OCI-LY7 (cell line): ENCODE results near the gene PPM1L. TPM values are rescaled to one million over a fixed set of nuclear protein-coding genes. Genes with fewer than 3 reads are reported as not detected.

Experiments
- BruUV-seq: library from RNA; stranded (reverse); fragments of 400-500 nt; replicated peaks from 2 replicates; lab custom pipeline; 2021; lab: Mats Ljungman, UMichigan
- CTCF ChIA-PET: fragments of 300-600 bp; sonication (Branson Sonifier 250); formaldehyde crosslinking; loops from one replicate; lab custom pipeline; 2022; ENCODE audit warnings: antibody characterized with exemption; ENCODE audit not compliant: unreplicated experiment; lab: Charles Lee
- POLR2A ChIA-PET: fragments of 300-600 bp; sonication (Branson Sonifier 250); formaldehyde crosslinking; loops from one replicate; lab custom pipeline; 2022; ENCODE audit warnings: antibody characterized with exemption; lab: Charles Lee
- DNase-seq: peaks from one replicate; pipeline ENCODE4 v3.0.0-alpha.2; 2015; ENCODE audit warnings: low spot score
- H2AFZ ChIP-seq: fragments of 200-600 bp; sonication (generic), shearing (Covaris generic); 2 replicates; pipeline ENCODE4 v1.6.1; 2014; ENCODE audit warnings: mild to moderate bottlenecking, antibody characterized with exemption, low read length, moderate library complexity
- H3K27ac ChIP-seq: fragments of 200-600 bp; sonication (generic); 2 replicates; pipeline ENCODE4 v1.5.1; 2014; ENCODE audit warnings: mixed run types, low read depth, mild to moderate bottlenecking, moderate library complexity, low read length, inconsistent platforms; ENCODE audit not compliant: poor library complexity, severe bottlenecking
- H3K36me3 ChIP-seq: fragments of 200-600 bp; sonication (generic); 2 replicates; pipeline ENCODE4 v1.6.1; 2014; ENCODE audit warnings: mild to moderate bottlenecking, antibody characterized with exemption, low read length, moderate library complexity, mixed read lengths; ENCODE audit not compliant: insufficient read depth
- H3K4me1 ChIP-seq: fragments of 200-600 bp; sonication (generic); 2 replicates; pipeline ENCODE4 v1.5.1; 2014; ENCODE audit warnings: mild to moderate bottlenecking, low read length; ENCODE audit not compliant: insufficient read depth, poor library complexity, severe bottlenecking
- H3K4me2 ChIP-seq: fragments of 200-600 bp; sonication (generic); 2 replicates; pipeline ENCODE4 v1.6.1; 2014; ENCODE audit warnings: mild to moderate bottlenecking, low read length
- H3K4me3 ChIP-seq: fragments of 200-600 bp; sonication (generic); 2 replicates; pipeline ENCODE4 v1.5.1; 2014; ENCODE audit warnings: mild to moderate bottlenecking, low read depth, low read length; ENCODE audit not compliant: poor library complexity, severe bottlenecking
- H3K79me2 ChIP-seq: fragments of 200-600 bp; sonication (generic); 2 replicates; pipeline ENCODE4 v1.6.1; 2016; ENCODE audit warnings: low read depth, mild to moderate bottlenecking, low read length, moderate library complexity, mixed read lengths; ENCODE audit not compliant: insufficient read depth
- H3K9me2 ChIP-seq: fragments of 200-600 bp; sonication (generic); 2 replicates; pipeline ENCODE4 v1.6.1; 2016; ENCODE audit warnings: mild to moderate bottlenecking, low read length, mixed read lengths; ENCODE audit not compliant: insufficient read depth
- H3K9me3 ChIP-seq: fragments of 200-600 bp; sonication (generic); 2 replicates; pipeline ENCODE4 v1.6.1; 2014; ENCODE audit warnings: mild to moderate bottlenecking, mixed run types, low read length, mixed read lengths
- H4K20me1 ChIP-seq: fragments of 200-600 bp; sonication (generic); 2 replicates; pipeline ENCODE4 v1.6.1; 2014; ENCODE audit warnings: mild to moderate bottlenecking, antibody characterized with exemption, low read length, moderate library complexity, mixed read lengths; ENCODE audit not compliant: insufficient read depth
- CTCF ChIP-seq: fragments of 200-600 bp; sonication (generic); conservative IDR thresholded peaks from 2 replicates; pipeline ENCODE4 v1.5.1; 2014; ENCODE audit warnings: mild to moderate bottlenecking, antibody characterized with exemption, low read length, moderate library complexity, mixed read lengths
- EZH2phosphoT487 ChIP-seq: fragments of 200-600 bp; sonication (generic); IDR thresholded peaks from 2 replicates; pipeline ENCODE4 v1.6.1; 2018; ENCODE audit warnings: low read depth, borderline replicate concordance, mild to moderate bottlenecking, mixed run types, antibody characterized with exemption, low read length, moderate library complexity, mixed read lengths
- intact Hi-C: fragments of 100-400 bp; cut with micrococcal nuclease; formaldehyde crosslinking; loops from one replicate; pipeline ENCODE4 v1.10.0; 2022; ENCODE audit not compliant: unreplicated experiment
- total RNA-seq, 2 experiments: library from RNA; depleted of rRNA in 1 of 2; stranded (reverse); fragments of >200 nt in 1 of 2; shearing (Covaris generic) in 1 of 2; gene quantifications; 2 replicates each; pipeline ENCODE4 v1.2.3, GENCODE V29; 2014 to 2022

PPM1L gene
- total RNA-seq, 2 experiments from 2014 or later: 10.3 to 14.7 TPM

GRCh38 chr3:160857476-160858119, 101.6 kb downstream of the PPM1L start:
- H3K27ac ChIP-seq: no peak overlapping the region
- BruUV-seq: no TSS peak
- H3K36me3 ChIP-seq: no peaks in the 10 kb centered on the region
- no peaks in the 10 kb centered on the region for H3K4me1 ChIP-seq
- TF ChIP-seq EZH2phosphoT487 (no peak), CTCF (no peak)
- no peaks in the 10 kb centered on the region for H4K20me1 ChIP-seq
- H3K9me2 ChIP-seq: no peaks in the 10 kb centered on the region
- no peak for DNase-seq
- no peaks in the 10 kb centered on the region for H3K9me3 ChIP-seq
- H3K79me2 ChIP-seq: no peaks in the 10 kb centered on the region
- H3K4me2 ChIP-seq: no peak overlapping the region
- CTCF ChIA-PET: no interaction called here
- POLR2A ChIA-PET: no interaction called here
- intact Hi-C loops: no loop called here
- H2AFZ ChIP-seq: no peak overlapping the region
- H3K4me3 ChIP-seq: no peak overlapping the region

GRCh38 chr3:160860346-160860745, 104.3 kb downstream of the PPM1L start:
- no peak overlapping the region for H3K4me3 ChIP-seq
- intact Hi-C loops: no loop called here
- DNase-seq: no peak
- no peaks in the 10 kb centered on the region for H4K20me1 ChIP-seq
- no TSS peak for BruUV-seq
- no peaks in the 10 kb centered on the region for H3K79me2 ChIP-seq
- no peak overlapping the region for H3K27ac ChIP-seq
- no peaks in the 10 kb centered on the region for H3K9me2 ChIP-seq
- TF ChIP-seq EZH2phosphoT487 (no peak), CTCF (no peak)
- no peaks in the 10 kb centered on the region for H3K9me3 ChIP-seq
- no peaks in the 10 kb centered on the region for H3K4me1 ChIP-seq
- CTCF ChIA-PET: no interaction called here
- no peak overlapping the region for H2AFZ ChIP-seq
- no peak overlapping the region for H3K4me2 ChIP-seq
- H3K36me3 ChIP-seq: no peaks in the 10 kb centered on the region
- POLR2A ChIA-PET: no interaction called here

- no peaks in the 10 kb centered on the region for H3K36me3 ChIP-seq
Measured at GRCh38 chr3:160869825-160870224, 113.8 kb downstream of the PPM1L start.

More at GRCh38 chr3:160869825-160870224, 113.8 kb downstream of the PPM1L start:
- Histone ChIP-seq H3K27ac (no peak overlapping the region), H2AFZ (no peak overlapping the region), H3K79me2 (no peaks in the 10 kb centered on the region), H3K4me3 (no peak overlapping the region), H4K20me1 (no peaks in the 10 kb centered on the region; the same call in 1 of the 2 replicates), H3K4me1 (no peaks in the 10 kb centered on the region), H3K9me2 (no peaks in the 10 kb centered on the region), H3K9me3 (no peaks in the 10 kb centered on the region), H3K4me2 (no peak overlapping the region)
- no peak for TF ChIP-seq EZH2phosphoT487
- no peak for TF ChIP-seq CTCF
- ChIA-PET CTCF (no interaction called here), POLR2A (no interaction called here)
- no peak for DNase-seq
- BruUV-seq: no TSS peak
- intact Hi-C loops: no loop called here
